HG03460 (cell line): ENCODE measurements around the gene USP49.
"Not testable (repeated sequence)": the region's sequence is repeated elsewhere in the genome, so short reads cannot be mapped to it uniquely, and the experiment has no call there.

ENCODE experiments used
- ATAC-seq: cut with Tn5 transposase; IDR thresholded peaks from one replicate; pipeline ENCODE4 v1.9.1; 2021; ENCODE audit not compliant: unreplicated experiment

USP49 gene

GRCh38 chr6:41783106-41783780 is 111.9 kb downstream of the USP49 start:
- no peak for ATAC-seq

- ATAC-seq: no peak
Measured at GRCh38 chr6:41781366-41781730, 113.8 kb downstream of the USP49 start.

GRCh38 chr6:41780551-41781365 is 114.4 kb downstream of the USP49 start, which contains the start of gene PRICKLE4:
Gene PRICKLE4, plus strand, starts transcription at chr6:41780782. Its CDS starts 2,692 bp downstream, at chr6:41783474.
- ATAC-seq: no peak

GRCh38 chr6:41779788-41780550 is 115.2 kb downstream of the USP49 start, which contains the start of gene FRS3:
Gene FRS3, minus strand, starts transcription at chr6:41779900. Its CDS starts 2,913 bp downstream, at chr6:41776987.
- ATAC-seq: peak; percentile 94

- peak; percentile 2 for ATAC-seq
Measured at GRCh38 chr6:41779336-41779735, 115.8 kb downstream of the USP49 start.

- no peak for ATAC-seq
Measured at GRCh38 chr6:41778895-41779294, 116.3 kb downstream of the USP49 start.

- ATAC-seq: no peak
Measured at GRCh38 chr6:41777551-41778285, 117.5 kb downstream of the USP49 start.

GRCh38 chr6:41775293-41775882 is 119.8 kb downstream of the USP49 start:
- ATAC-seq: no peak

GRCh38 chr6:41774841-41775240 is 120.3 kb downstream of the USP49 start:
- no peak for ATAC-seq

GRCh38 chr6:41771058-41771983 is 123.9 kb downstream of the USP49 start:
- ATAC-seq: no peak

GRCh38 chr6:41770381-41771057 is 124.7 kb downstream of the USP49 start:
- ATAC-seq: no peak

GRCh38 chr6:41769376-41769775 is 125.8 kb downstream of the USP49 start:
- ATAC-seq: no peak

GRCh38 chr6:41768545-41769308 is 126.4 kb downstream of the USP49 start:
- ATAC-seq: no peak

- no peak for ATAC-seq
Measured at GRCh38 chr6:41767112-41767833, 127.9 kb downstream of the USP49 start.

- ATAC-seq: not testable (repeated sequence)
Measured at GRCh38 chr6:41766043-41766664, 129.0 kb downstream of the USP49 start.

- ATAC-seq: no peak
Measured at GRCh38 chr6:41763470-41763869, 131.7 kb downstream of the USP49 start.
